GM19395 (cell line): ENCODE results near the gene CABLES1.
"Not testable (repeated sequence)": the region's sequence is repeated elsewhere in the genome, so short reads cannot be mapped to it uniquely, and the experiment has no call there.

Experiments
- ATAC-seq: cut with Tn5 transposase; IDR thresholded peaks from one replicate; pipeline ENCODE4 v1.9.1; 2021; ENCODE audit warnings: mild to moderate bottlenecking, moderate library complexity; ENCODE audit not compliant: unreplicated experiment

The CABLES1 gene

DNA sequence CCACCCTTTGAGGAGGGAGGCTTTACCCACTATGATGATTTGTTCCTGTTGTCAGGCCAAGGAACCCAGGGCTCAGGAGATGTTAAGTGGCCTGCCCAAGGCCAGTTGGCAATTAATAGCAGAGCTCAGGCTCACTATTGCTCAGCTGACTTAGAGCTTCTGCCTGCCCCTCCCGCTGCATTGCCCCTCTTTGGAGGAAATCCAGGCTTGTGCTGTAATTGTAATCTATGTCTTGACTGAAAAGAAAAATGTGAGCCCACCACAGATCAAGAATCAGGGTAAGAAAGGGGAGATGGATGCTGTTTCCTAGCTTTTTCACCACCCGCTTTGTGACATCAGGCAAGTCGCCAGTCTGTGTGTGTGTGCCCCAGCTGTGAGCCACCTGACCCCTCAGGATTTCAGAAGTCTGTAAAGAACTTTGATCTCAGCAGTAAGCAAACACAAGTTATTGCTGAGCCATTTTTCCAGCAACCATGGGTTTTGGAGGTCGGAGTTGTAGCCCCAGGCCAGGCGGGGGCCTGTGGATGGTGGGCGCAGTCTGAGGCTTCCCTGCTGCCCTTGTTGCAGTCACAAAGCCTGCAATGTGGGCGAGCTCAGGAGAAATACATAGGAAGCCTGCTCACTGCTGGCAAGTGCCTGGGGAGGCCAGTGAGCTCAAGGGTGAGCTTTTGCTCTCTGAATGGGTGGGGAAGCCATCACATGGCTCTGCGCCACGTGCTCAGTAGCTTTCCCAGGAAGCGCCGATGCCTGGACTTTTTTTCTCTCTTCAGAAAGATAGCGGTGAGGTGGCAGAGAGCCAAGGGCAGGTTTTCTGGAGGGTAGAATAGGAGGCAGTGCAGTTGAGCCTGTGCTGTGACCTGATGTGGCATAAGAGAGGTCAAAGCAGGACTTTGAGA is 6.1 kb downstream of the CABLES1 start:
- no peak for ATAC-seq

GRCh38 chr18:23142251-23142929 is 7.1 kb downstream of the CABLES1 start:
- no peak for ATAC-seq

GRCh38 chr18:23143016-23143814 is 7.9 kb downstream of the CABLES1 start:
- no peak for ATAC-seq

- no peak for ATAC-seq
Observed at GRCh38 chr18:23143815-23144261, 8.6 kb downstream of the CABLES1 start.

GRCh38 chr18:23144640-23145039 is 9.4 kb downstream of the CABLES1 start:
- no peak for ATAC-seq

GRCh38 chr18:23145621-23146020 is 10.3 kb downstream of the CABLES1 start:
- no peak for ATAC-seq

DNA sequence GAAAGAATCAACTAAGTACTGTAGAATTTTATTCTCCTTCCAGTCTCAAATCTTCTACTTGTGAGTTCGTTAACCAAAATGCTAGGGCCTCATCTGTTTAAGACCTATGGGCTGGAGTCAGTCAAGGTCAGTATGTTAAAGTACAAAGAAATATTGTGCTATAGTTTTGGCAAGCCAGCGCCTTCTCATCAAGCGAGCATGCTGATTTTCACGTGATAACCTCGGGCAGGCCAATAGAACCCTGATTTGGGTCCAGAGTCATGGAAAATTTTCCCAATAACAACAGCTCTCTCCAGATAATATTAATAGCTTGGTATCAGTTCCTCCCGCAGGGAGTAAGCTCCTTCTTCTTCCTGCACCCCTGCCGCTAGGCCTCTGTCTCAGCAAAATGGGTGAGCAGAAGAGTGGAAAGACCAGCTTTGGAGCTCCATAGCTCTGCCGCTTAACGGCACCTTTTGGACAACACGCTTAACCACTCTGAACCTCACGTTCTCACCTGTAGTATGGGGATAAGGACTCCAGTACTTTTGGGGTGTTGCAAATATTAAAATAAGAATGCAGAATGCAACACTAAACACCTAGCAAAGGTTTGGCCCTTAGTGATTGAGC is 11.7 kb downstream of the CABLES1 start:
- ATAC-seq, result no peak

DNA sequence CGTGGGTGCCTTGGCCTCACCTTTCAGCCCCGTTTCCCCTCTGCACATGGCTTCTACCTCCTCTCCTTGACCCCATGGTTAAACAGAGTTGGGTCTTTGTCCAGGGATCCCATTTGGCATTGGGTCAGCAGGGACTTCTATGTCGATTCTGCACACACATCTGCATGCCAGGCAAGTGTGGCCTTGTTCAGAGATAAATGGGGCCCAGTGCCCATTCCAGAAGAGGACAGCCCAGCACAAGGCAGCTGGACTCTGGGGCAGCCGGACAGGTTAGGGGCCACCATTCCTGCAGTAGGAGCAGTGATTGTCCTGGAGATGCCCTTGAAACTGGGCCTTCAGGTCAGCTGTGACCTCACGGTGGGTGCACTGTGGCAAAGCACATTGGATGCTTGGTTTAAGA is 13.1 kb downstream of the CABLES1 start:
- ATAC-seq, result no peak

GRCh38 chr18:23149570-23149969 is 14.3 kb downstream of the CABLES1 start:
- no peak for ATAC-seq

DNA sequence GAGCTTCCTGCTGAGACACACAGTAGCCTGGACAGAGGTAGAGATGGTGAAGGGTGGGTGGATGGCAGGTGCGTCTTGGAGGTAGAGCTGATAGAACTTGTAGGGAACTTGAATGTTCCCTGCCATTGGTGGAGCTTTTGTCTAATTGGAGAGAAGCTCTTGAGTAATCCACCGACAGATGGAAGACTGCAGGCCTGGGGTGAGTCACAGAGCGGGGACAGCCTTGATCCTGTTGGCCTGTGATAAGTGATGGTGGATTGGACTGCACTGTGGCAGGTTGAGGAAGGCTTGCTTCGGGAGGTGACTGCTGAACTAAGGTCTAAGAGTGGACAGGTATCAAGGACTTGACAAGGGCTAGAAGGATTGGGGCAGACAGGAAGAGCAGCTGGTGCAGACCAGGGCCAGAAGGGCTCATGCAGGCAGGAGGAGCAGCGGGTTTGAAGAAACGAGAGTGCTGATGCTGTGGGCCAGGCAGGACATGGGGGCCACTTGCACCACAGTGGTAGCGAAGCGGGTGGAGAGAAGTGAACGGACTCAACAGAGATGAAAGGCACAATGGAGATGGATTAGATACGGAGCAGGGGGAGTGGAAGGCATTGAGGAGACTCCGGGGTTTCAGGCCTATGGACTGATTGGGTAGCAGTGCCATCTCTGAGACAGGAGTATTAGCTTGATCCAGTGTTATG is 16.3 kb downstream of the CABLES1 start:
- ATAC-seq, result no peak

- no peak for ATAC-seq
Observed at GRCh38 chr18:23154030-23154429, 18.7 kb downstream of the CABLES1 start.

DNA sequence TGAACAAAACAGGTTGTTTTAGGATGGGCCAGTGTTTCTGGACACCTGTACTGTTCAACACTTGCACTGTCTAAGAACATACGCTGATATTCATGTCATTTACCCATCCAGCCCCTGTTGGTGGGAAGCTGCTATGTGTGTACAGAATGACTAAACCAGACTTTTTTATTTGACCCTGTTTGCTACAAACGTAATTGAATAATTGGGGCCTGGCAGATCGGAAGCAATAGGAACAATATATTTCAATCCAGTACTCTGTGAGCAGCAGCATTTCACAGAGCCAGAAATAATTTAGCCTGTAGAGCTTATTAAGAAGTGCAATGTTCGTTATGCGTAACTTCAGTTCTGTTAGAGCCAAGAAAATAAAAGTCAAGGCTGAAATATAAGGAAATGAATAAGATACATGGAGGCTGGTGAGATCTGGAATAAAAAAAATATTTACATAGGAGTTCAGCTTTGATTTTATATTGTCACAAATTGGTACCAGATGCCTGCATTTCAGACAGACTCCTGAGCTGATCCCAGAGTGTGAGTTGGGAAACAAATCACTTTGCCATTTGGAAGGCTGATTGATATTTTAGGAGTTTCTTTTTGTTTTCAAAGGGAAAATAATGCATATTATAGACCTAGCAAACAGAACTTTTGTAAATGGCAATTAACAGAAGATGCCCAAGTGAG is 19.7 kb downstream of the CABLES1 start:
- no peak for ATAC-seq

GRCh38 chr18:23155537-23155936 is 20.3 kb downstream of the CABLES1 start:
- no peak for ATAC-seq

DNA sequence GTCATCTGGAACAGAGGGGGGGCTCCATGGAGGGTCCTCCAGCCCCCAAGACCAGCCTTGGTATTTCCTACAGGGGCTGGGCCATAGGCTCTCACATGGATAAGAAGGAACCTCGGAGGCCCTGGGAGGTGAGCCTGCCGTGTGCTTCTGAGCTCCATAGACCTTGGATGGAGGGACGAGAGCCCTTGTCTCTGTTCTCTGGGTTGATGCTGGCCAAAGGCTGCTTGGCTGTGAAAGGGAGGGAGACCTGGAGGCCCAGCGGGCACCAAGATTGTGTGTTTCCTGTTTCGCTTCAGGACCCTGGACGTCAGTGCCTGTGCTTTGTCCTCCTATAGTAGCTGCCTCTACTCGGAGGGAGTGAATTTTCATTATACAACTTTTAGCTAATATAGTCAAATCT is 20.8 kb downstream of the CABLES1 start:
- no peak for ATAC-seq

GRCh38 chr18:23158058-23158457 is 22.8 kb downstream of the CABLES1 start:
- ATAC-seq, result no peak

DNA sequence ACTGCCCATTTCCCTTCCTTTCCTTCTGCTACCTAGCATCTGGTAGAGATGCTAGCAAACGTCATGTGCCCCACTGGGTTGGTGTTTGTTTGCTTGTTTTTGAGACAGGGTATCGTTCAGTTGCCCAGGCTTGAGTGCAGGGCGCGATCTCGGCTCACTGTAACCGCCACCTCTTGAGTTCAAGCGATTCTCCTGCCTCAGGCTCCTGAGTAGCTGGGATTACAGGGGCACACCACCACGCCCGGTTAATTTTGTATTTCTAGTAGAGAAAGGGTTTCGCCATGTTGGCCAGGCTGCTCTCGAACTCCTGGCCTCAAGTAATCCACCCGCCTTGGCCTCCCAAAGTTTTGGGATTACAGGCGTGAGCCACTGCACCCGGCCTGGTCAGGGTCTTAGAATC is 23.6 kb downstream of the CABLES1 start:
- not testable (repeated sequence) for ATAC-seq

DNA sequence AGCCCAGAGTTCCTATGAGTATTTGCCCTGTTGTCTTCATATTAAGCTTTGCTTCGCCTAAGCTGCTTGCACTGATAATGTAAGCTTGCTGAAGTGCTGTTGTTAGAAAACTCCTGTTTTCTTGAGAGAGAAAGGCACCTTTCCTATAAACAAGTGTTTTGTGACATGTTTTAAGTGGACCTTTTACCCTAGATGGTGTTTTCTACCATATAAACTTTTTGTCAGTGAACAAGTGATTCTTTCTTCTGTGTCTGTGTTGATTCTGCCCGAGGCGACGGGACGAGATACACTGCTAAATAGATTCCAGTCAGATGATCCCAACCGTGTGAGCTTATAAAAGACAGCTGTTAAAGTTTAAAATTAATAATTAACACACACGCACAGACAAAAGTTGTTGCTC is 24.1 kb downstream of the CABLES1 start:
- no peak for ATAC-seq

DNA sequence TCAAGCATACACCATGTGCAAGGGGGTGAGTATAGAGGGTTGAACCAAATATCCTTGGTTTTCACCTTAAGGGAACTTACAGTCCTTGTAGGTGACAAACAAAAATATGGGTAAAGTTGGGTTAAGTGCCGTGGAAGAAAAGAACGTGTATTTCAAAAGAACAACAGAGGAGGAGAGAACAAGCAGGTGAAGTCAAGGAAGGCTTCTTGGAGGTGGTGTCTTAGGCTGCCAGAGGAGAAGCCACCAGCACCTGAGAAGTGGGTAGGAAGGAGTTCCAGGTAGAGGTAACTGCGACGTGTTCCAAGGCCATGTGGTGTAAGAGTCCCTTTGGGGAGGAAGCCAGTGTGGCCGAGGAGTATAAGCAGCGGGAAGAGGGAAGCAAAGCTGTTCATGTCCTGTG is 27.2 kb downstream of the CABLES1 start:
- ATAC-seq, result no peak

DNA sequence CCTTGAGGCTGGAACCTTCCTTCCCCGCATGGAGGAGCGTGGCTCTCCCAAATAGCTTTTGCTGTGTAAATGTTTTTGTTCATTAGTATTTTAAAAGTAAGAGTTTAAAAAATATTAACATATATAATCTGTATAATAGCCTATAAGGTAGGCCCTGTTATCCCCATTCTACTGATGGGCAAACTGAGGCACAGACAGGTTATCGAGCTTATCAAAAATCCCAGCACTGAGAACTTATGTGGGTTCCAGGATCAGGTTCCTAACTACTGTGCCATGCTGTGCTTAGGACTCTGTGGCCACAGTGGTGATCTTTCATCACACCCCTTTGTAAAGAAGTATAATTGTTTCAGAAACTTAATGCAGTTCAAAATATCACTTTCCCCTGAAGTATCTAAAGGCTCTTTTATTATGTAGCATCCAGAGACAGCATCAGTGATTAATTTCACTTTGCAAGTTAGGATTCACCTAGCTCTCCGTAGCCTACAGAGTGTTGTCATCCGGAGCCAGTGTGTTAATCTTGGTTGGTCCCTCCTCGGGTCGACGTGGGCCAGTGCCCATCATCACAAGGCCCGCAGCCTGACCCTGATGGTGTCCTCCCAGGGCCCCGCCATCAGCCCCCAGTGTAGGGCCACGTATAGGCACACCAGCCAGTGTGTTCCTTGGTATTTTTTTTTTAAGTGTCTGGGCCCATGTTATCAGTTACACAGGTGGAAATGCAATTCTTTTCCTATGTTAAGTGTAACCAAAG is 28.7 kb downstream of the CABLES1 start:
- no peak for ATAC-seq
